HCT116 (cell line): ENCODE results near the gene TCERG1L. TPM values are rescaled to one million over a fixed set of nuclear protein-coding genes. Genes with fewer than 3 reads are reported as not detected.

Source experiments
- ATAC-seq: fragments of 200-7000 bp; cut with Tn5 transposase; 2 replicates; pipeline ENCODE4 v1.9.1; 2020; ENCODE audit warnings: mild to moderate bottlenecking, moderate library complexity
- BruUV-seq: library from RNA; stranded (reverse); fragments of 400-500 nt; replicated peaks from 2 replicates; lab custom pipeline; 2021; lab: Mats Ljungman, UMichigan
- CTCF ChIA-PET: fragments of 300-600 bp; sonication (Branson Sonifier 250); formaldehyde crosslinking; loops from one replicate; lab custom pipeline; 2021; ENCODE audit warnings: antibody characterized with exemption; lab: Charles Lee
- POLR2A ChIA-PET: fragments of 300-600, 350-600 bp; sonication (Branson Sonifier 250); formaldehyde crosslinking; loops from one replicate; lab custom pipeline; 2021; ENCODE audit warnings: antibody characterized with exemption; lab: Charles Lee
- RAD21 ChIA-PET, 2 experiments: fragments of 300-600 bp; sonication (Branson Sonifier 250); formaldehyde crosslinking; loops; one replicate each; lab custom pipeline; 2023; ENCODE audit warnings: low total read pairs in 2 of 2; ENCODE audit not compliant: uncharacterized antibody in 2 of 2, unreplicated experiment in 2 of 2, low non-redundant PET in 1 of 2; lab: Charles Lee
- DNase-seq: peaks from one replicate; pipeline ENCODE4 v3.0.0-alpha.2; 2010; ENCODE audit warnings: low read depth, low spot score
- H2AFZ ChIP-seq: fragments of 200-600 bp; shearing (Covaris generic), sonication (generic); 2 replicates; pipeline ENCODE4 v1.6.1; 2017; ENCODE audit warnings: low read depth, mixed run types, mixed read lengths, antibody characterized with exemption, low read length; ENCODE audit not compliant: poor library complexity, severe bottlenecking
- H3K27ac ChIP-seq: 2 replicates; pipeline ENCODE4 v1.5.1; 2012; ENCODE audit warnings: low read depth, low read length
- H3K27me3 ChIP-seq: fragments of 200-600 bp; sonication (generic); 2 replicates; pipeline ENCODE4 v1.6.1; 2016; ENCODE audit warnings: mixed run types, low read length, mixed read lengths; ENCODE audit not compliant: insufficient read depth
- H3K36me3 ChIP-seq, 2 experiments: fragments of 200-500 bp in 1 of 2; fragments of 200-600 bp in 1 of 2; sonication (Bioruptor generic) in 1 of 2; sonication (generic) in 1 of 2; 2 replicates each; pipeline versions ENCODE4 v1.5.1 to v1.6.1; 2014 to 2016; ENCODE audit warnings: low read length in 2 of 2, inconsistent platforms in 1 of 2, mixed read lengths in 1 of 2, mixed run types in 1 of 2; ENCODE audit not compliant: insufficient read depth in 2 of 2, control insufficient read depth in 1 of 2
- H3K4me1 ChIP-seq, 2 experiments: fragments of 200-600 bp in 1 of 2; sonication (generic) in 1 of 2; 2 replicates each; pipeline versions ENCODE4 v1.5.1 to v1.6.1; 2012 to 2017; ENCODE audit warnings: low read length in 2 of 2, inconsistent platforms in 1 of 2, mild to moderate bottlenecking in 1 of 2, mixed read lengths in 1 of 2, mixed run types in 1 of 2, moderate library complexity in 1 of 2; ENCODE audit not compliant: insufficient read depth in 2 of 2, control insufficient read depth in 1 of 2
- H3K4me2 ChIP-seq: fragments of 200-600 bp; sonication (generic); 2 replicates; pipeline ENCODE4 v1.6.1; 2017; ENCODE audit warnings: mixed run types, low read length, mixed read lengths
- H3K4me3 ChIP-seq, 2 experiments: fragments of 200-600 bp in 1 of 2; sonication (generic) in 1 of 2; replicated peaks in 1 of 2; 2 replicates each; pipeline ENCODE4 v1.5.1; 2011 to 2016; ENCODE audit warnings: low read length in 2 of 2, control low read depth in 1 of 2, low read depth in 1 of 2, mild to moderate bottlenecking in 1 of 2, mixed read lengths in 1 of 2, mixed run types in 1 of 2
- H3K79me2 ChIP-seq: fragments of 200-600 bp; sonication (generic); 2 replicates; pipeline ENCODE4 v1.6.1; 2017; ENCODE audit warnings: mild to moderate bottlenecking, mixed run types, low read length, moderate library complexity, mixed read lengths; ENCODE audit not compliant: insufficient read depth
- H3K9ac ChIP-seq: fragments of 200-600 bp; sonication (generic); 2 replicates; pipeline ENCODE4 v1.6.1; 2016; ENCODE audit warnings: low read length, mixed read lengths
- H3K9me2 ChIP-seq: fragments of 200-600 bp; sonication (generic), shearing (Covaris generic); 2 replicates; pipeline ENCODE4 v1.6.1; 2017; ENCODE audit warnings: mixed run types, mild to moderate bottlenecking, moderate library complexity; ENCODE audit not compliant: insufficient read depth
- H3K9me3 ChIP-seq, 2 experiments: fragments of 200-500 bp in 1 of 2; fragments of 200-600 bp in 1 of 2; sonication (Bioruptor generic) in 1 of 2; sonication (generic) in 1 of 2; 2 replicates each; pipeline ENCODE4 v1.6.1; 2014 to 2017; ENCODE audit warnings: low read length in 2 of 2, mixed read lengths in 2 of 2, inconsistent platforms in 1 of 2, low read depth in 1 of 2, mild to moderate bottlenecking in 1 of 2, mixed run types in 1 of 2, moderate library complexity in 1 of 2; ENCODE audit not compliant: control insufficient read depth in 1 of 2, insufficient read depth in 1 of 2
- H4K20me1 ChIP-seq: fragments of 200-600 bp; sonication (generic), shearing (Covaris generic); 2 replicates; pipeline ENCODE4 v1.6.1; 2017; ENCODE audit warnings: mixed run types, mild to moderate bottlenecking, moderate library complexity; ENCODE audit not compliant: insufficient read depth
- ATF3 ChIP-seq: IDR thresholded peaks from 2 replicates; pipeline ENCODE4 v1.6.1; 2012
- ELF1 ChIP-seq: IDR thresholded peaks from 2 replicates; pipeline ENCODE4 v1.6.1; 2012; ENCODE audit warnings: low read depth, borderline replicate concordance
- EZH2 ChIP-seq: fragments of 200-600 bp; sonication (generic); IDR thresholded peaks from 2 replicates; pipeline ENCODE4 v1.6.1; 2017; ENCODE audit warnings: antibody characterized with exemption, mixed run types
- JUND ChIP-seq: IDR thresholded peaks from 2 replicates; pipeline ENCODE4 v1.6.1; 2012
- POLR2AphosphoS5 ChIP-seq: IDR thresholded peaks from 2 replicates; pipeline ENCODE4 v1.6.1; 2011; ENCODE audit warnings: mild to moderate bottlenecking, low read depth, low read length, moderate library complexity
- SRF ChIP-seq: IDR thresholded peaks from 2 replicates; pipeline ENCODE4 v1.6.1; 2012; ENCODE audit warnings: low read depth
- YY1 ChIP-seq: IDR thresholded peaks from 2 replicates; pipeline ENCODE4 v1.6.1; 2011; ENCODE audit warnings: low read length, low read depth, moderate library complexity, mild to moderate bottlenecking; ENCODE audit not compliant: insufficient replicate concordance; ENCODE audit errors: extremely low read depth
- ZBTB33 ChIP-seq: IDR thresholded peaks from 2 replicates; pipeline ENCODE4 v1.6.1; 2011; ENCODE audit warnings: mild to moderate bottlenecking, low read length, moderate library complexity; ENCODE audit not compliant: insufficient replicate concordance; ENCODE audit errors: extremely low read depth
- ZNF274 ChIP-seq: fragments of 200-500 bp; sonication (Bioruptor generic); IDR thresholded peaks from 2 replicates; pipeline ENCODE4 v1.6.1; 2014; ENCODE audit warnings: mild to moderate bottlenecking, low read depth, low read length, inconsistent platforms
- intact Hi-C: fragments of 100-400 bp; cut with micrococcal nuclease; formaldehyde crosslinking; loops from 2 replicates; pipeline ENCODE4 v1.10.0; 2022
- total RNA-seq: library from RNA; stranded (reverse); gene quantifications from one replicate; pipeline ENCODE4 v1.2.1, GENCODE V29; 2021; ENCODE audit not compliant: unreplicated experiment
- TF ChIP-seq, protein P1 (sequence below): IDR thresholded peaks from 2 replicates; pipeline ENCODE4 v1.6.1; 2012; ENCODE audit warnings: low read depth

TCERG1L gene
- total RNA-seq, 1 experiment from 2014 or later, result not detected

GRCh38 chr10:131053192-131053591 lies 258.3 kb downstream of the TCERG1L start:
- H3K27ac ChIP-seq, result no peak overlapping the region
- no peak overlapping the region for H3K4me2 ChIP-seq
- intact Hi-C loops, result no loop called here
- no peaks in the 10 kb centered on the region for H3K36me3 ChIP-seq
- no peak overlapping the region for H3K4me3 ChIP-seq
- POLR2A ChIA-PET, result no interaction called here
- CTCF ChIA-PET, result no interaction called here
- H3K9me2 ChIP-seq, result no peaks in the 10 kb centered on the region
- H3K4me1 ChIP-seq, result no peaks in the 10 kb centered on the region
- no TSS peak for BruUV-seq
- no peak overlapping the region for H2AFZ ChIP-seq
- H3K9me3 ChIP-seq, result no peaks in the 10 kb centered on the region
- no peaks in the 10 kb centered on the region for H3K27me3 ChIP-seq
- RAD21 ChIA-PET, result no interaction called here
- H3K9ac ChIP-seq, result no peak overlapping the region
- DNase-seq (no peak), ATAC-seq (no peak)
- H3K79me2 ChIP-seq, result no peaks in the 10 kb centered on the region
- TF ChIP-seq ZNF274, result no peak
- no peak for TF ChIP-seq YY1
- TF ChIP-seq ELF1, result no peak
- TF ChIP-seq ZBTB33, result no peak
- no peak for TF ChIP-seq JUND
- no peak for TF ChIP-seq SRF
- TF ChIP-seq, all 23 proteins: peak for 0
- no peaks in the 10 kb centered on the region for H4K20me1 ChIP-seq

DNA sequence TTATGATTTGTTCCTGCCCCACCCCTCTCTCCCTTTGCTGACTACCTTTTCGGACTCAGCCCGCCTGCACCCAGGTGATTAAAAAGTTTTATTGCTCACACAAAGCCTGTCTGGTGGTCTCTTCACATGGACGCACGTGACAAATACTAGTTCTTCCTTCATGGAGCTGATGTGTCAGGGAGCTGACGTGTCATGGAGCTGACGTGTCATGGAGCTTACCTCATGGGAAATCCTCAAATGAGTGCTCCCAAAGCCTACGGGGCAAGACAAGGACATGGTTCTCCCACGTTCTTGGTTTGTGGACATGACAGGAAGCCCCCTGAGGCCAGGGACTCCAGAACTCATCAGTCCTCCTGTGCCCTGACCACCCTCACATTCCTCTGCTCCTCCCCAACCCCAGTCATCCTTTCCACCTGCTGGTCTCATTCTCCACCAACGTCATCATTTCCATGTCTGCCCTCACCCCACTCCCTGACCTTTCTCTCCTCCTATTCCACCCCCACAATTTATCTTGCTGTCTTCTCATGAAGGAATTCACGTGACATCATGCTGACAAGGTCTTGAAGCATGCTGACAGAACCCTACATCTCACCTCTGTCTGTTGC lies 261.3 kb downstream of the TCERG1L start:
- Histone ChIP-seq H3K79me2 (no peaks in the 10 kb centered on the region), H3K4me3 (no peak overlapping the region), H3K27me3 (no peaks in the 10 kb centered on the region), H3K9ac (no peak overlapping the region), H3K9me3 (no peaks in the 10 kb centered on the region), H3K4me1 (no peaks in the 10 kb centered on the region), H3K4me2 (no peak overlapping the region), H2AFZ (no peak overlapping the region), H4K20me1 (no peaks in the 10 kb centered on the region), H3K36me3 (no peaks in the 10 kb centered on the region), H3K27ac (no peak overlapping the region), H3K9me2 (no peaks in the 10 kb centered on the region)
- DNase-seq (no peak), ATAC-seq (no peak)
- ChIA-PET RAD21 (no interaction called here), CTCF (no interaction called here), POLR2A (no interaction called here)
- TF ChIP-seq POLR2AphosphoS5 (no peak), ELF1 (no peak), ATF3 (no peak), EZH2 (no peak), ZNF274 (no peak)
- TF ChIP-seq, protein P1, sequence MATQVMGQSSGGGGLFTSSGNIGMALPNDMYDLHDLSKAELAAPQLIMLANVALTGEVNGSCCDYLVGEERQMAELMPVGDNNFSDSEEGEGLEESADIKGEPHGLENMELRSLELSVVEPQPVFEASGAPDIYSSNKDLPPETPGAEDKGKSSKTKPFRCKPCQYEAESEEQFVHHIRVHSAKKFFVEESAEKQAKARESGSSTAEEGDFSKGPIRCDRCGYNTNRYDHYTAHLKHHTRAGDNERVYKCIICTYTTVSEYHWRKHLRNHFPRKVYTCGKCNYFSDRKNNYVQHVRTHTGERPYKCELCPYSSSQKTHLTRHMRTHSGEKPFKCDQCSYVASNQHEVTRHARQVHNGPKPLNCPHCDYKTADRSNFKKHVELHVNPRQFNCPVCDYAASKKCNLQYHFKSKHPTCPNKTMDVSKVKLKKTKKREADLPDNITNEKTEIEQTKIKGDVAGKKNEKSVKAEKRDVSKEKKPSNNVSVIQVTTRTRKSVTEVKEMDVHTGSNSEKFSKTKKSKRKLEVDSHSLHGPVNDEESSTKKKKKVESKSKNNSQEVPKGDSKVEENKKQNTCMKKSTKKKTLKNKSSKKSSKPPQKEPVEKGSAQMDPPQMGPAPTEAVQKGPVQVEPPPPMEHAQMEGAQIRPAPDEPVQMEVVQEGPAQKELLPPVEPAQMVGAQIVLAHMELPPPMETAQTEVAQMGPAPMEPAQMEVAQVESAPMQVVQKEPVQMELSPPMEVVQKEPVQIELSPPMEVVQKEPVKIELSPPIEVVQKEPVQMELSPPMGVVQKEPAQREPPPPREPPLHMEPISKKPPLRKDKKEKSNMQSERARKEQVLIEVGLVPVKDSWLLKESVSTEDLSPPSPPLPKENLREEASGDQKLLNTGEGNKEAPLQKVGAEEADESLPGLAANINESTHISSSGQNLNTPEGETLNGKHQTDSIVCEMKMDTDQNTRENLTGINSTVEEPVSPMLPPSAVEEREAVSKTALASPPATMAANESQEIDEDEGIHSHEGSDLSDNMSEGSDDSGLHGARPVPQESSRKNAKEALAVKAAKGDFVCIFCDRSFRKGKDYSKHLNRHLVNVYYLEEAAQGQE, result no peak
- intact Hi-C loops, result no loop called here
- BruUV-seq, result no TSS peak
